ENCODE measurements around the gene GPR108.

GPR108 gene

DNA sequence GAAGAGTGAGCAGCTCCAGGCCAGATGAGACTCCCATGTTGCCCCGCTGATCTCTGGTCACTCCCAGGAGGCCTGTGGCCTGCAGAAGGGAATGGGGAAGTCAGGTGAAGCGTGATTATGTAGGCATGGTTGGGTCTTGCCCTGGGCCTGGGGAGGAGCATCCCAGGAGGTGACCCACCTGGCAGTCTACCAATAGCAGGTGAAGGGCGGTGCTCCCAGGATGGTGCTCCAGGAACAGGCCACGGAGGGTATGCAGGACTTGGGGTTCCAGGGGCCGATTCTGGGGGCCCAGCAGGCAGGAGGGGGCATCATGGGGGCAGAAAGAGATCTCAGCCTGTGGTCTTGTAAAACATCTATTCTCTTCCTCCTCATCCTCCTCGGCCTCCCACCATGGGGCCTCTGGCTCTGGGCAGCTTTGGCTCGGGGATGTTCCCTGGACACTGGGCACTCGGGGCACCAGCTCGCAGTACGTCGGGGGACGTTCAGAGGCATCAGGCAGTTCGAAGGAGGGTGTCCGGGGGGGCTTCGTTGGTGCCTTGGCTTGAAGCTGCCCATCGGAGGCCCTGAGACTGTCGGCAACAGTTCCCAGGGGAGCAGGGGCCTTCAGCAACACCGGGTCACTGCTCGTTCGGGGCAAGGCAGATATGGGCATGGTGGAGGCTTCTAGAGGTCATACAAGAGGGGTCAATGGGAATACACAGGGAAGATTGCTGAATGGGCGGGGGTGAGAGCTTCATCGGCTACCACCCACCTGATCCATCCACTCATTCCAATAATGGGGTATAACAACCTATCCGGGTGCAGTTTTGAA, 17.5 kb upstream of the GPR108 start:
- H3K79me1 ChIP-seq (ENCODE audit: low read length): no peaks in the 10 kb centered on the region
- H2BK120ac ChIP-seq (ENCODE audit: insufficient read depth, low read length, poor library complexity): no peak overlapping the region
- H2BK12ac ChIP-seq (ENCODE audit: low read length): no peak overlapping the region
- H4K91ac ChIP-seq (ENCODE audit: low read depth, low read length): no peak overlapping the region
- no peak overlapping the region for H3K14ac ChIP-seq (ENCODE audit: low read length)
- H3K9ac ChIP-seq (ENCODE audit: low read length): no peak overlapping the region
- peaks cover 61 to 68% of the 10 kb centered on the region in 2 experiments for H3K36me3 ChIP-seq (ENCODE audit: control insufficient read depth in 1 of 2, insufficient read depth in 2 of 2, low read length in 2 of 2)
- no peaks in the 10 kb centered on the region for H3K27me3 ChIP-seq (ENCODE audit: insufficient read depth, low read length)
- no peak overlapping the region for H2AK5ac ChIP-seq (ENCODE audit: low read length)
- no peak overlapping the region for H3K18ac ChIP-seq (ENCODE audit: low read length)
- H3K4me2 ChIP-seq (ENCODE audit: low read length): no peak overlapping the region
- H4K12ac ChIP-seq (ENCODE audit: low read depth, low read length): no peak overlapping the region
- no peak overlapping the region for H3K27ac ChIP-seq (ENCODE audit: low read depth, low read length)
- no peak for DNase-seq
- no peak overlapping the region for H3K23ac ChIP-seq (ENCODE audit: low read length)
- no peak overlapping the region for H2AFZ ChIP-seq (ENCODE audit: insufficient read depth, low read length, poor library complexity)
- peaks cover 3% of the 10 kb centered on the region in 2 experiments for H3K4me1 ChIP-seq (ENCODE audit: control insufficient read depth in 1 of 2, insufficient read depth in 2 of 2, low read length in 2 of 2)
- no peak overlapping the region for H2BK5ac ChIP-seq (ENCODE audit: low read depth, low read length, poor library complexity)
- H3K79me2 ChIP-seq (ENCODE audit: control insufficient read depth, insufficient read depth, low read length, poor library complexity): no peaks in the 10 kb centered on the region
- no peak overlapping the region for H3K4ac ChIP-seq (ENCODE audit: low read depth, low read length)
- H4K8ac ChIP-seq (ENCODE audit: low read depth, low read length): no peak overlapping the region
- WGBS (ENCODE audit: extremely low coverage, insufficient coverage, insufficient read length): no CpG with 5 or more reads among the region's 23 CpGs
- H3K9me3 ChIP-seq (ENCODE audit: insufficient read depth, low read depth, low read length): peaks cover 3% of the 10 kb centered on the region
- H3K4me3 ChIP-seq (ENCODE audit: low read depth, low read length): no peak overlapping the region

DNA sequence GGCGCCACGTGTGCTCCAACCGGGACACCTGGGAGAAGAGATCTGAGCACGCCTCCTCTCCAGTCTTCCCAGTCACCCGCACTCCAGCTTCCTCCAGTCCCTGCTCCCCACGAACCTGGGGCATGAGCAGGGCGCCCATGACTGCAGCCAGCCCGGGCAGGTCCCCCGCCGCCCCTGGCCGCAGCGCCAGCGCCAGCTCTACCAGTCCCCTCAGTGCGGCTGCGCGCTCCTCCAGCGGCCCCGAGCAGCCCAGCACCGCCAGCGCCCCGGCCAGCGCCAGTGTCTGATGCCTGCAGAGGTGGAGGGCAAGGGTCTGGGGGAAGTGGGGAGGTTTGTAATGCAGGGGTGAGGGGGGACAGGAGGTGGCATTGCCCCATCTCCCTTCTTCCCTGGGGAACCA, 16.8 kb upstream of the GPR108 start:
- no CpG with 5 or more reads among the region's 22 CpGs for WGBS (ENCODE audit: extremely low coverage, insufficient coverage, insufficient read length)

DNA sequence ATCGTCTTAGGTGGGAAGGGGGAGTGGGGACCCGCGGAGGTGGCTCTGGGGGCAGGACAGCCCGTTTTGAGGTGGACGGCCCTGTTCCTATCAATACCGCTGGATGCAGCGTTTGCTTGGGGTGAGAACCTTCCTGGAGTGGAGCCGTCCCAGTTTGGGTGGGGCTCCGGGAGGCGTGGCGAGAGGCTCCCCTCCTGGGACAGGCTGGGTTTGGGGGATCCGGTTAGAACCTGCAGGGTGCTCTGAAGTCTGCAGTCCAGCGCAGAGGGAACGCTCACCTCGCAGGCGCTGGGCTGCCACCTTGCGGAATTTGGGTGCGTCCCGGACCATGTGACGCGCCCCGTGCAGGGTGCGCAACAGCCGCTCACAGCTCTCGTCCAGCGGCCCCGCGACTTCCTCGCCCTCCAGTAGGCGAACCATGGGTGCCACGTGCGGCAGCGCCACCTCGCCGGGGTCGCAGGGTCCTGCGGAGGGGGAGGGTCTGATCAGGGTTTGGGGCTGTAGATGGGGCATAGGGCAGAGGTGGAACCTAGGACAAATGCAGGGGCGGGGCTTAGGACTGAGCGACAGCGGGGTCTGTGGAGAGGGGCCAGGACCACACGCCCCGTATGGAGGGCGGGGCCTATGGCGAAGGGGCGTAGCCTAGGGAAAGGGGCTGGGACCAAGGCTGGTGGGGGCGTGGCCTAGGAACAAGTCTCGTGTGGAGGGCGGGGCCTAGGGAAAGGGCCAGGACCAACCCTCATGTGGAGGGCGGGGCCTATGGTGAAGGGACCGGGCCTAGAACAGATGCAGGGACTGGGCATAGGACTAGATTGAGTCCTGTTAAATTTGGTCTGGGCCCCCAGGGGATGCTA, 16.0 kb upstream of the GPR108 start:
- peaks cover 3% of the 10 kb centered on the region for H3K9me3 ChIP-seq (ENCODE audit: insufficient read depth, low read depth, low read length)
- H3K14ac ChIP-seq (ENCODE audit: low read length): no peak overlapping the region
- H3K23ac ChIP-seq (ENCODE audit: low read length): no peak overlapping the region
- H3K4me2 ChIP-seq (ENCODE audit: low read length): peak overlapping the region; percentile 50
- peak overlapping the region; percentile 1 for H2AFZ ChIP-seq (ENCODE audit: insufficient read depth, low read length, poor library complexity)
- no peaks in the 10 kb centered on the region for H3K79me2 ChIP-seq (ENCODE audit: control insufficient read depth, insufficient read depth, low read length, poor library complexity)
- no peak overlapping the region for H3K18ac ChIP-seq (ENCODE audit: low read length)
- no peak overlapping the region for H4K91ac ChIP-seq (ENCODE audit: low read depth, low read length)
- no peak overlapping the region for H4K12ac ChIP-seq (ENCODE audit: low read depth, low read length)
- no peak overlapping the region for H3K27ac ChIP-seq (ENCODE audit: low read depth, low read length)
- H3K4me3 ChIP-seq (ENCODE audit: low read depth, low read length): peak overlapping the region; percentile 41
- no peaks in the 10 kb centered on the region for H3K27me3 ChIP-seq (ENCODE audit: insufficient read depth, low read length)
- peak; percentile 61 to 68 for DNase-seq
- H3K9ac ChIP-seq (ENCODE audit: low read length): no peak overlapping the region
- H2BK5ac ChIP-seq (ENCODE audit: low read depth, low read length, poor library complexity): no peak overlapping the region
- no peaks in the 10 kb centered on the region for H3K79me1 ChIP-seq (ENCODE audit: low read length)
- no peak overlapping the region for H2BK120ac ChIP-seq (ENCODE audit: insufficient read depth, low read length, poor library complexity)
- no peak overlapping the region for H2AK5ac ChIP-seq (ENCODE audit: low read length)
- peaks cover 61 to 62% of the 10 kb centered on the region in 2 experiments for H3K36me3 ChIP-seq (ENCODE audit: control insufficient read depth in 1 of 2, insufficient read depth in 2 of 2, low read length in 2 of 2)
- H3K4ac ChIP-seq (ENCODE audit: low read depth, low read length): no peak overlapping the region
- no peak overlapping the region for H2BK12ac ChIP-seq (ENCODE audit: low read length)
- no CpG with 5 or more reads among the region's 50 CpGs for WGBS (ENCODE audit: extremely low coverage, insufficient coverage, insufficient read length)
- peak overlapping the region; percentile 13 for H4K8ac ChIP-seq (ENCODE audit: low read depth, low read length)
- H3K4me1 ChIP-seq (ENCODE audit: control insufficient read depth in 1 of 2, insufficient read depth in 2 of 2, low read length in 2 of 2): peaks cover 3% of the 10 kb centered on the region in 2 experiments

More for the DNA sequence above, 16.8 kb upstream of the GPR108 start:
- H3K27ac ChIP-seq (ENCODE audit: low read depth, low read length): no peak overlapping the region
- H3K36me3 ChIP-seq (ENCODE audit: control insufficient read depth in 1 of 2, insufficient read depth in 2 of 2, low read length in 2 of 2): peaks cover 61 to 67% of the 10 kb centered on the region in 2 experiments
- H3K4me1 ChIP-seq (ENCODE audit: control insufficient read depth in 1 of 2, insufficient read depth in 2 of 2, low read length in 2 of 2): peaks cover 3% of the 10 kb centered on the region in 2 experiments
- no peak overlapping the region for H3K23ac ChIP-seq (ENCODE audit: low read length)
- H2BK12ac ChIP-seq (ENCODE audit: low read length): no peak overlapping the region
- no peak overlapping the region for H4K91ac ChIP-seq (ENCODE audit: low read depth, low read length)
- no peak overlapping the region for H3K9ac ChIP-seq (ENCODE audit: low read length)
- peaks cover 3% of the 10 kb centered on the region for H3K9me3 ChIP-seq (ENCODE audit: insufficient read depth, low read depth, low read length)
- H4K8ac ChIP-seq (ENCODE audit: low read depth, low read length): no peak overlapping the region
- no peak overlapping the region for H3K4ac ChIP-seq (ENCODE audit: low read depth, low read length)
- no peak overlapping the region for H3K14ac ChIP-seq (ENCODE audit: low read length)
- no peak overlapping the region for H3K4me3 ChIP-seq (ENCODE audit: low read depth, low read length)
- H3K4me2 ChIP-seq (ENCODE audit: low read length): no peak overlapping the region
- no peak overlapping the region for H2BK120ac ChIP-seq (ENCODE audit: insufficient read depth, low read length, poor library complexity)
- H2BK5ac ChIP-seq (ENCODE audit: low read depth, low read length, poor library complexity): no peak overlapping the region
- H3K79me1 ChIP-seq (ENCODE audit: low read length): no peaks in the 10 kb centered on the region
- H3K79me2 ChIP-seq (ENCODE audit: control insufficient read depth, insufficient read depth, low read length, poor library complexity): no peaks in the 10 kb centered on the region
- H4K12ac ChIP-seq (ENCODE audit: low read depth, low read length): no peak overlapping the region
- no peak overlapping the region for H3K18ac ChIP-seq (ENCODE audit: low read length)
- no peak overlapping the region for H2AK5ac ChIP-seq (ENCODE audit: low read length)
- DNase-seq: no peak
- H2AFZ ChIP-seq (ENCODE audit: insufficient read depth, low read length, poor library complexity): no peak overlapping the region
- no peaks in the 10 kb centered on the region for H3K27me3 ChIP-seq (ENCODE audit: insufficient read depth, low read length)

DNA sequence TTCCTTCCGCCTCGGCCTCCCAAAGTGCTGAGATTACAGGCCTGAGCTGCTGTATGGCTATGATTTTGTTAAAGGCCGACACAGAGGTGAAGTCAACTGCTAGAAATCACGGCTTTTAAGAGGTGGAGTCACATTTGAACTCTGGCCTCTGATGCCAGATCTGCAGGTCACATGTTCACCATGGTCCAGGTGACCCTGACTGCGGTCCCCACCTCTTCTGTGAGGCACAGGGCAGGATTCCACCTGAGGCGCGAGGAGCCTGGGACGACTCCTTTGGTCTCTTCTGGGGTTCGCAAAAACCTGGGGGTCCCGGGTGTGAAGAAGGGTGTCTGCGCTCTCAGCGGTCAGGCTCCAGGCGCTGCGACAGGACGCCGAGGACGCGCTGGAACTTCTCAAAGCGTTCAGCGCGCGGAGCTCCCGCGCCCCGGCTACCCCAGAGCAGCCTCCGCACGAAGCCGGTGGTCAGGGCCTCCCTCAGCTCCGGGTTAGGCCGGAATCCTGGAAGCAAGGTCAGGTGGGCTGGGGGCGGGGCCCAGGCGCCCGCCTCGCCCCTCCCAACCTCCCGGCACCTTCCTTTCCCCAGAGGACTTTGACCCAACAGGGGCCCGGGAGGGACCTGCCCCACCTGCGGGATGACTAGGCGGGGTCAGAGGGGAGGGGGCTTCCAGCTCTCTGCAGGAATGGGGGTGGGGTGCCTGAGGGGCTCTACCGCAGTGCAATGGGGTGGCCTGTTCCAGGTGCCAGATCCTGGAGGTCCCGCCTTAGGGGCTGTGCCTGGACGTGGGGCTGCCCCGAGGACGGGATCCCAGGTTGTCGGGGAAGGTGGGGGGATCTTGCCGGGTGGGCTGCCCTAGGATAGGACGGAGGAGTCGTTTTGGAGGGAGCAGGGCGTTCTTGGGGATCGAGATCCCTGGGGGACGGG, 15.1 kb upstream of the GPR108 start:
- no peak overlapping the region for H2BK12ac ChIP-seq (ENCODE audit: low read length)
- peaks cover 3% of the 10 kb centered on the region for H3K9me3 ChIP-seq (ENCODE audit: insufficient read depth, low read depth, low read length)
- no peak overlapping the region for H3K4ac ChIP-seq (ENCODE audit: low read depth, low read length)
- H4K8ac ChIP-seq (ENCODE audit: low read depth, low read length): no peak overlapping the region
- no peak overlapping the region for H3K23ac ChIP-seq (ENCODE audit: low read length)
- H4K12ac ChIP-seq (ENCODE audit: low read depth, low read length): peak overlapping the region; percentile 44
- peak overlapping the region; percentile 1 for H2AFZ ChIP-seq (ENCODE audit: insufficient read depth, low read length, poor library complexity)
- DNase-seq: no peak
- no peaks in the 10 kb centered on the region for H3K79me1 ChIP-seq (ENCODE audit: low read length)
- no peak overlapping the region for H3K9ac ChIP-seq (ENCODE audit: low read length)
- H3K36me3 ChIP-seq (ENCODE audit: control insufficient read depth in 1 of 2, insufficient read depth in 2 of 2, low read length in 2 of 2): peaks cover 62 to 66% of the 10 kb centered on the region in 2 experiments
- no peak overlapping the region for H3K14ac ChIP-seq (ENCODE audit: low read length)
- no peak overlapping the region for H2BK120ac ChIP-seq (ENCODE audit: insufficient read depth, low read length, poor library complexity)
- H3K4me1 ChIP-seq (ENCODE audit: control insufficient read depth in 1 of 2, insufficient read depth in 2 of 2, low read length in 2 of 2): peaks cover 3% of the 10 kb centered on the region in 2 experiments
- no peak overlapping the region for H3K18ac ChIP-seq (ENCODE audit: low read length)
- H2AK5ac ChIP-seq (ENCODE audit: low read length): no peak overlapping the region
- H3K27ac ChIP-seq (ENCODE audit: low read depth, low read length): no peak overlapping the region
- H3K27me3 ChIP-seq (ENCODE audit: insufficient read depth, low read length): no peaks in the 10 kb centered on the region
- no peak overlapping the region for H2BK5ac ChIP-seq (ENCODE audit: low read depth, low read length, poor library complexity)
- H3K4me2 ChIP-seq (ENCODE audit: low read length): peak overlapping the region; percentile 50
- H3K4me3 ChIP-seq (ENCODE audit: low read depth, low read length): no peak overlapping the region
- H4K91ac ChIP-seq (ENCODE audit: low read depth, low read length): no peak overlapping the region
- H3K79me2 ChIP-seq (ENCODE audit: control insufficient read depth, insufficient read depth, low read length, poor library complexity): no peaks in the 10 kb centered on the region
- WGBS (ENCODE audit: extremely low coverage, insufficient coverage, insufficient read length): no CpG with 5 or more reads among the region's 50 CpGs

All from trophoblast cell (in vitro differentiated cells and primary cell).